HT-29 (cell line): ENCODE data around the gene CTCF. TPM values are rescaled to one million over a fixed set of nuclear protein-coding genes. Genes with fewer than 3 reads are reported as not detected.
"Not testable (repeated sequence)": the region's sequence is repeated elsewhere in the genome, so short reads cannot be mapped to it uniquely, and the experiment has no call there.

Experiments used
- DNase-seq: peaks from one replicate; pipeline ENCODE4 v3.0.0-alpha.2; 2015; ENCODE audit warnings: low spot score
- total RNA-seq: library from RNA; depleted of rRNA; stranded (reverse); fragments of >200 nt; shearing (Covaris generic); gene quantifications from 2 replicates; pipeline ENCODE4 v1.2.3, GENCODE V29; 2014; rRNA removed

The CTCF gene, protein sequence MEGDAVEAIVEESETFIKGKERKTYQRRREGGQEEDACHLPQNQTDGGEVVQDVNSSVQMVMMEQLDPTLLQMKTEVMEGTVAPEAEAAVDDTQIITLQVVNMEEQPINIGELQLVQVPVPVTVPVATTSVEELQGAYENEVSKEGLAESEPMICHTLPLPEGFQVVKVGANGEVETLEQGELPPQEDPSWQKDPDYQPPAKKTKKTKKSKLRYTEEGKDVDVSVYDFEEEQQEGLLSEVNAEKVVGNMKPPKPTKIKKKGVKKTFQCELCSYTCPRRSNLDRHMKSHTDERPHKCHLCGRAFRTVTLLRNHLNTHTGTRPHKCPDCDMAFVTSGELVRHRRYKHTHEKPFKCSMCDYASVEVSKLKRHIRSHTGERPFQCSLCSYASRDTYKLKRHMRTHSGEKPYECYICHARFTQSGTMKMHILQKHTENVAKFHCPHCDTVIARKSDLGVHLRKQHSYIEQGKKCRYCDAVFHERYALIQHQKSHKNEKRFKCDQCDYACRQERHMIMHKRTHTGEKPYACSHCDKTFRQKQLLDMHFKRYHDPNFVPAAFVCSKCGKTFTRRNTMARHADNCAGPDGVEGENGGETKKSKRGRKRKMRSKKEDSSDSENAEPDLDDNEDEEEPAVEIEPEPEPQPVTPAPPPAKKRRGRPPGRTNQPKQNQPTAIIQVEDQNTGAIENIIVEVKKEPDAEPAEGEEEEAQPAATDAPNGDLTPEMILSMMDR
- total RNA-seq = 28.3 and 36.4 TPM in 2 replicates

DNA sequence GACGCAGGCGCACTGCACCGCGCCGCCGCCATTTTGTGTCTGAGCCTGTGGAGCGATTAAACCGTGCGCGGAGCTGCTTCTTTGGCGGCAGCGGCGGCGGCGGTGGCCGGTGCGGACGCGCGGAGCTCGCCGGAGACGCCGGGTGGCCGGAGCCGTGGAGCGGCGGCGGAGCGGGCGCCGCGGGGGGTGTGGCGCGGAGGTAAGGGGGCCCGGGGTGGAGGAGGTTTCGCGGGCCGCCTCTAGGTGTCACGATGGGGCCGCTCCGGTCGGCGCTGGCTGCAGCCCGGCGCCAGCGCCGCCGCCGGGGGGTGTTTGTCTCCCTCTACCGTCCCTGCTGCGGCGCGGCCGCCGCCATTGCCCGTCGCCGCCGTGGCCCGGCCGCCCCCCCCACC is at the start of gene CTCF:
CTCF (plus strand) TSS at position 1 of the 392 bp plus-strand sequence. CDS start 48,307 bp downstream, outside the sequence.
- DNase-seq = peak; percentile 82

DNA sequence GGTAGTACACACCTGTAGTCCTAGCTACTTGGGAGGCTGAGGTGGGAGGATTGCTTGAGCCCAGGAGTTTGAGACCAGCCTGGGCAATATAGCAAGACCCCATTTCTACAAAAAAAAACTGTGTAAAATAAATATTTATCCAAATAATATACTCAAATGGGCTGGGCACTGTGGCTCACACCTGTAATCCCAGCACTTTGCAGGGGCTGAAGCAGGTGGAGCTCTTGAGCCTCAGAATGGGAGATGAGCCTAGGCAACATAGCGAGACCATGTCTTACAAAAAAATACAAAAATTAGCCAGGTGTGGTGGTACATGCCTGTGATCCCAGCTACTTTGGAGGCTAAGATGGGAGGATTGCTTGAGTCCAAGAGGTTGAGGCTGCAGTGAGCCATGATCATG is 48.4 kb upstream of the CTCF start:
- DNase-seq = not testable (repeated sequence)

DNA sequence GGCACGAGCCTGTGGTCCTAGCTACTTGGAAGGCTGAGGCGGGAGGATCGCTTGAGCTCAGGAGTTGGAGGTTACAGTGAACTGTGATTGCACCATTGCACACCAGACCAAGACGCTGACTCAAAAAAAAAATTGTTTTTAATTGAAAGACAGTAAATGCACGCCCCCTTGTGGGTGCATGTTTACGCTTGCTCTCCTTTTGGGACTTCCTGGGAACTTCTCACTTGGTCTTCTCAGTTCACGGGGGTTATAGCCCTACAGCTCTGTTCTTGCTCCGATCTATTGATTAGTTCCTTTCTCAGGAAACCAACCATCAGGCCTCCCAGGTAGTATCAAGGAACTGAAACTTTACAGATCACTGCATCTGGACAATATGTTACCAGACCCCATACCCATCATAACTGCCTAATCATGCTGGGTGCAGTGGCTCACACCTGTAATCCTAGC is 47.9 kb upstream of the CTCF start:
- peak; percentile 88 for DNase-seq

- DNase-seq = no peak
Observed at GRCh38 chr16:67516296-67517154, 45.8 kb upstream of the CTCF start.

GRCh38 chr16:67517155-67517445 is 45.2 kb upstream of the CTCF start:
- DNase-seq = no peak

- DNase-seq = no peak
Observed at GRCh38 chr16:67517661-67518423, 44.5 kb upstream of the CTCF start.

- DNase-seq = no peak
Observed at GRCh38 chr16:67518676-67519075, 43.6 kb upstream of the CTCF start.

- no peak for DNase-seq
Observed at GRCh38 chr16:67519242-67519641, 43.1 kb upstream of the CTCF start.

GRCh38 chr16:67521095-67521804 is 41.1 kb upstream of the CTCF start:
- DNase-seq = peak; percentile 99

- no peak for DNase-seq
Observed at GRCh38 chr16:67525176-67525860, 37.0 kb upstream of the CTCF start.

GRCh38 chr16:67526149-67526791 is 36.1 kb upstream of the CTCF start:
- no peak for DNase-seq

DNA sequence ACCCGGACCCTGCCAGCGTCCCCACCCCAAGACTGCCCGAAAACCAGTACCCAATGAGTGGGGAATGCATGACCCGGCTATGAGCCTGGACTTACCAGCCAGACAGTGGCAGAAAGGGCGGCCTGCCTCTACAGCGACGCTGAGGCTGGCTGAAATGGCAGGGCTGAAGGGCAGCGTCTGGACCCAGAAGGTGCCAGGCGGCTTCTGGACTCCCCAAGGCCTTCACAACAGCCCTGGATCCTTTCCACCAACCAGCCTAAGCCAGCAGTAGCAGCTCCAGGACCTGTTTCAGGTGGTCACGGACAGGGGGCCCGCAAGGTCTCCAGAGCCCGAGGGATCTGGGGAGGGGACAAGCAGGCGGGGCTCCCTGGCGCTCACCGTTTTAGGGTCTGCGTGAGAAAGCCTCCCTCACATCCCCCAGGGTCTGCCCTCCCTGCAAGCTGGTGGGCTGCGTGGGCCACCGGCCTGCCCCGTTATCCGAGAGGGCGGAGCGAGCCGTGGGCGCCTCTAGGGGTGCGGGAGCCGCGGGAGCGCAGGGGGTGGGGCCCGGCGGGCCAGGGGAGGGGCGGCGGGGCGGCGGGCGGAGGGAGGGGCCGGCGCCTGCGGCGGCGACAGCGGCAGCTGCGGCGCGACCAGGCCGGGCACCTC is 34.0 kb upstream of the CTCF start, which contains the start of gene RIPOR1:
RIPOR1 (plus strand) TSS at position 608 of the 648 bp plus-strand sequence. CDS start 9,618 bp downstream, outside the sequence.
- DNase-seq = no peak

DNA sequence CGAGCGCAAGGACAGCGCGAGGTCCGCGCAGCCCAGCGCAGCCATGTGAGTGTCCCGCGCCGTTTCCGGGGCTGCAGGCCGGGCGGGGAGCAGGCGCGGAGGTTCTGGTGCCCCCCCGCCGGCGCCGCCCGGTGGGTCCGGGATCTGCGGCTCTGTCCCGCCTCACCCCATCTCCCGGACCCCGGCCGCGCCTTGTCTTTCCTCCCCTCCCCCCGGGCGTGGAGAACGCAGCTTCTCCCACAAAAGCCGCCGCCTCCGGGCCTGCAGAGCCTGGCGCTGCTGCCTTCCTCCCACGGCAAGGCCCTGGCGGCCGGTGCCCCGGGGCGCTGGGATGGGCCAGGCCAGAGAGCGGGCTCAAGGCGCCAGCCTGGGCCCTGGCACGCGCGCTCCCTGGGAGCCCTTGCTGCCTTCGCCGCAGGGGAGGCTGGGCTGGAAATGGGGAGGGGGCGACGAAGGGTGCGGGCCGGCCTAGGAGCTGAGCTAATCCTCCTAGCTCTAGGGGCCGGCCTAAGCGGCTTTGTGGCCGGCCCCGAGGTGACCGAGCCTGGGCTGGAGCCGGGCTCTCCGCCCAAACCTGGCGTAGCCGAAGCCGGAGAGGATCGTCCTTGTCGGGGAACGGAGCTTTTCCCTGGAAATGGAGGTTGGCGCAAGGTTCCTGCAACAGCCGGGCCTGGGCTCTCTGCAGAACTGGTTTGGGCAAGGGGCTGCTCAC is 33.3 kb upstream of the CTCF start:
- peak; percentile 54 for DNase-seq

GRCh38 chr16:67529582-67530012 is 32.7 kb upstream of the CTCF start:
- DNase-seq = no peak

DNA sequence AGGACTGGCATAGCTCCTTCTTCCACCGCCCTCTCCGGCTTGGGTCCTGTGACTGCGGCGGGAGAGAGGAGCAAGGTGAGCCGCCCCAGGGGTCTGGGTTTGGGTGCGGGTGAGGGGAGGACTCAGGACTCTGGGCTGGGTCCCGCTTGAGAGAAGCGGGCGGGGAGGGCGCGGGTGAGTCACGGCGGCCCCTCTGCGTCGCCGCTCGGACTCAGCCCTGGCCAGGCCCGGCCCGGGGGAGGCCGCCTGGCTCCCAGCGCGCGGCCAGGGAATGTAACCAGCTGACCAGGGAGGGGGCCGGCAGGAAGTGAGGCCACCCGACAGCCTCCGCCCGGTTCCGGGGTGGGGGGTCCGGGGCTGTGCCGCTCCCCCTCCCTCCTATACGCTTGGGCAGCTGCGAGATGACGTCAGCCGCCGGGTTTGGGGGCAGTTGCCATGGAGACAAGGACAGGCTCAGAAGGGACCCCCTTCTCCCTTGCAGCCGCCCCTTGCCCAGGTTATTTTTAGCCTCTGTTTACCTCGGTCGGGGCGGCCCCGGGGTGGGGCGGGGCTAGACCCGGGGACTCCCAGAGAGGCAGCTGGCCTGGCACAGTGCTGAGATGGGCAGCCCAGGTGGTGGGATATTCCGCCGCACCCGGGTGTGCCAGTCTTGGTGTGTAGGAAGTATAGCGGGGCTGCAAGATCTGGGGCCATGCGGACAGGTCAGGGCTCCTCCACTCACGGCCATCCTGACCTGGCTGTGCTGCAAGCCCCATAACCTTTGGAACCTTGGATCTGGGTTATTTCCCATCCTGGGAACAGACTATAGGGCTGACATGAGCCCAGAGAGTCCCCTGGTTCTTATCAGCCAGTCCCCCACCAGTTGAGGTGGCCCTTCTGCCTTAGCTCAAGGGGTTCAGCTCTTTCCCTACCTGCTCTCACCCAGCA is 32.0 kb upstream of the CTCF start:
- DNase-seq = no peak

- no peak for DNase-seq
Observed at GRCh38 chr16:67531247-67531646, 31.1 kb upstream of the CTCF start.

DNA sequence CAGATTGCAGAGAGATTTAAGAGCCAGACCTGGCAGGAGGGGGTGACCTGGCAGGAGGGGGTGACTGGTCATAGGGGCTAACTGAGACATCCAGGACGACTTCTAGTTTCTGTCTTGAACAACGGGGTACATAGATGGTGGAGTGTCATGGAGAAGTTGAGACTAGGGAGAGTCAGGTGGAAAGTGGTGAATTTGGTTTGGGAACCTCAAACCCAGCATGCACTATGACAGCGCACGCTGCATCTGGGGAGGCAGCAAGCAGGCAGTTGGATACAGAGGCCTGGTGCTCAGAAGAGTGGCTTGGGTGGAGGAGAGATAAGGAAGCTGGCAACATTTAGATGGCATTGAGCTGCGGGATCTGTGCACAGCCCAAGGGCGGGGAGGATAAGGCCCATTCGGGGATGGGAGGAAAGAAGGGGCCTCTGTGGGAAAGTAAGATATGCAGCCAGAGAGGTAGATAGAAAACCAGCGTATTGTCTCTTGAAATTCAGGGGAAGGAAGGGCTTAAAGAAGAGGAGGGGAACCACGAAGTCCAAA is 29.2 kb upstream of the CTCF start:
- no peak for DNase-seq
